ENCODE measurements around the gene TNFRSF25.

DNA sequence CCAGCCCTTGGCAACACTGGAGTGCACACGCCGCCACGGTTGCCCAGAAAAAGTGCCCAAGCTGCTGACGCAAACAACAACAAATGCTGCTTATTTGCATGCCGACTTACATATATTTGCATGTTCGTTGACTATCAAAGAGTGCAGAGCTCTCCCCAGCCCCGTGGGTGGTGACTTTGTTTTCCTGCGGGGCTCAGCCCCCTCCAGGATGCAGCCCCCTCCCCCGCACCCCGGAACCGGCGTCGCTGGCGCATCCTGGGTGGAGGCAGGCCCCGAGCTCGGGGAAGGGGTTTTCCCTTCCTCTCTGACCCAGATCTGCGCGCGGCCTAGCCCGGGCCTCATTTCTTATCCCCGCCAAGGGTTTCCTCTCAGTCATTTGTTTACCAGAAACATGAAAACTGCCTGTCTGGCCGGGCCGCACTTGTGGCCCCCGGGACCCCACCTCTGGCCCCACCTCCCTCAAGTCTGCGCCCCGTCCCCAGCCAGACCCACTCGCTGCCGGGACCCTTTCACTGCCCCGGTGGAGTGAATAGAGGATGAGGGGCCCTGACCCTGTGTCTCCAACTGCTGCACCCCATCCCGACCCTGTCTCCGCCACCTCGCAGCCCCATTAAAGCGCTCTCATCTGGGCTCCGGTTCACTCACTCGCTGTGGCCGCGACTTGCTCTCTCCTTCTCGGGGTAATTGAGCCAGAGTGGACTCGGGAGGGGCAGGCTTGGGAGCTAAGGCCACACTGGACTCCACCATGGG is 5.5 kb downstream of the TNFRSF25 start:
- TF ChIP-seq, protein P1, sequence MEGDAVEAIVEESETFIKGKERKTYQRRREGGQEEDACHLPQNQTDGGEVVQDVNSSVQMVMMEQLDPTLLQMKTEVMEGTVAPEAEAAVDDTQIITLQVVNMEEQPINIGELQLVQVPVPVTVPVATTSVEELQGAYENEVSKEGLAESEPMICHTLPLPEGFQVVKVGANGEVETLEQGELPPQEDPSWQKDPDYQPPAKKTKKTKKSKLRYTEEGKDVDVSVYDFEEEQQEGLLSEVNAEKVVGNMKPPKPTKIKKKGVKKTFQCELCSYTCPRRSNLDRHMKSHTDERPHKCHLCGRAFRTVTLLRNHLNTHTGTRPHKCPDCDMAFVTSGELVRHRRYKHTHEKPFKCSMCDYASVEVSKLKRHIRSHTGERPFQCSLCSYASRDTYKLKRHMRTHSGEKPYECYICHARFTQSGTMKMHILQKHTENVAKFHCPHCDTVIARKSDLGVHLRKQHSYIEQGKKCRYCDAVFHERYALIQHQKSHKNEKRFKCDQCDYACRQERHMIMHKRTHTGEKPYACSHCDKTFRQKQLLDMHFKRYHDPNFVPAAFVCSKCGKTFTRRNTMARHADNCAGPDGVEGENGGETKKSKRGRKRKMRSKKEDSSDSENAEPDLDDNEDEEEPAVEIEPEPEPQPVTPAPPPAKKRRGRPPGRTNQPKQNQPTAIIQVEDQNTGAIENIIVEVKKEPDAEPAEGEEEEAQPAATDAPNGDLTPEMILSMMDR (IDR thresholded peaks at IDR 0.05; ENCODE audit: extremely low read depth in 1 of 2, insufficient read depth in 1 of 2, low read depth in 1 of 2, low read length in 2 of 2) = no peak
- TF ChIP-seq, protein P2, sequence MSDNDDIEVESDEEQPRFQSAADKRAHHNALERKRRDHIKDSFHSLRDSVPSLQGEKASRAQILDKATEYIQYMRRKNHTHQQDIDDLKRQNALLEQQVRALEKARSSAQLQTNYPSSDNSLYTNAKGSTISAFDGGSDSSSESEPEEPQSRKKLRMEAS (IDR thresholded peaks at IDR 0.05; ENCODE audit: insufficient read depth, insufficient read length) = no peak
- TF ChIP-seq POLR2AphosphoS5 (IDR thresholded peaks at IDR 0.05; ENCODE audit: insufficient read depth, low read depth, low read length) (no peak), EZH2 (IDR thresholded peaks at IDR 0.05; ENCODE audit: borderline replicate concordance, low read depth, low read length, severe bottlenecking) (no peak)
